Trophoblast cell (in vitro differentiated cells and primary cell): ENCODE results near the gene ABHD5.

Experiments
- DNase-seq, 2 donors: peaks; one replicate each; pipeline ENCODE4 v3.0.0-alpha.2; 2016
- H2AFZ ChIP-seq: 2 replicates; pipeline ENCODE4 v1.6.1; 2013; ENCODE audit warnings: low read length, moderate library complexity, mild to moderate bottlenecking; ENCODE audit not compliant: insufficient read depth, poor library complexity
- H2AK5ac ChIP-seq: 2 replicates; pipeline ENCODE4 v1.6.1; 2013; ENCODE audit warnings: mild to moderate bottlenecking, low read length
- H2BK120ac ChIP-seq: 2 replicates; pipeline ENCODE4 v1.6.1; 2013; ENCODE audit warnings: low read length, mild to moderate bottlenecking, moderate library complexity; ENCODE audit not compliant: insufficient read depth, poor library complexity
- H2BK12ac ChIP-seq: 2 replicates; pipeline ENCODE4 v1.6.1; 2013; ENCODE audit warnings: mild to moderate bottlenecking, low read length, moderate library complexity
- H2BK5ac ChIP-seq: 2 replicates; pipeline ENCODE4 v1.6.1; 2013; ENCODE audit warnings: low read length, low read depth, moderate library complexity, mild to moderate bottlenecking; ENCODE audit not compliant: poor library complexity
- H3K14ac ChIP-seq: 2 replicates; pipeline ENCODE4 v1.6.1; 2013; ENCODE audit warnings: mild to moderate bottlenecking, low read length
- H3K18ac ChIP-seq: 2 replicates; pipeline ENCODE4 v1.6.1; 2013; ENCODE audit warnings: mild to moderate bottlenecking, low read length
- H3K23ac ChIP-seq: 2 replicates; pipeline ENCODE4 v1.6.1; 2013; ENCODE audit warnings: low read length
- H3K27ac ChIP-seq: 2 replicates; pipeline ENCODE4 v1.5.1; 2013; ENCODE audit warnings: low read depth, mild to moderate bottlenecking, inconsistent platforms, low read length, moderate library complexity
- H3K27me3 ChIP-seq: 2 replicates; pipeline ENCODE4 v1.6.1; 2013; ENCODE audit warnings: inconsistent platforms, mild to moderate bottlenecking, low read length, moderate library complexity; ENCODE audit not compliant: insufficient read depth
- H3K36me3 ChIP-seq, 2 experiments: 1 replicate in 1 of 2; 2 replicates in 1 of 2; pipeline ENCODE4 v1.6.1; 2013; ENCODE audit warnings: low read length in 2 of 2, mild to moderate bottlenecking in 2 of 2, moderate library complexity in 1 of 2; ENCODE audit not compliant: insufficient read depth in 2 of 2, control insufficient read depth in 1 of 2
- H3K4ac ChIP-seq: 2 replicates; pipeline ENCODE4 v1.6.1; 2013; ENCODE audit warnings: low read depth, mild to moderate bottlenecking, low read length, moderate library complexity
- H3K4me1 ChIP-seq, 2 experiments: 1 replicate in 1 of 2; 2 replicates in 1 of 2; pipeline ENCODE4 v1.6.1; 2013; ENCODE audit warnings: low read length in 2 of 2, mild to moderate bottlenecking in 2 of 2, moderate library complexity in 1 of 2; ENCODE audit not compliant: insufficient read depth in 2 of 2, control insufficient read depth in 1 of 2
- H3K4me2 ChIP-seq: 2 replicates; pipeline ENCODE4 v1.6.1; 2013; ENCODE audit warnings: inconsistent platforms, mild to moderate bottlenecking, low read length, moderate library complexity
- H3K4me3 ChIP-seq: 2 replicates; pipeline ENCODE4 v1.5.1; 2013; ENCODE audit warnings: mild to moderate bottlenecking, low read depth, low read length, inconsistent platforms
- H3K79me1 ChIP-seq: one replicate; pipeline ENCODE4 v1.6.1; 2013; ENCODE audit warnings: low read length
- H3K79me2 ChIP-seq: 2 replicates; pipeline ENCODE4 v1.6.1; 2013; ENCODE audit warnings: low read length, mild to moderate bottlenecking; ENCODE audit not compliant: control insufficient read depth, insufficient read depth, poor library complexity
- H3K9ac ChIP-seq: 2 replicates; pipeline ENCODE4 v1.6.1; 2013; ENCODE audit warnings: mild to moderate bottlenecking, low read length
- H3K9me3 ChIP-seq: 2 replicates; pipeline ENCODE4 v1.6.1; 2013; ENCODE audit warnings: low read depth, mild to moderate bottlenecking, control low read depth, inconsistent platforms, low read length; ENCODE audit not compliant: insufficient read depth
- H4K12ac ChIP-seq: 2 replicates; pipeline ENCODE4 v1.6.1; 2013; ENCODE audit warnings: low read depth, mild to moderate bottlenecking, low read length, moderate library complexity
- H4K8ac ChIP-seq: 2 replicates; pipeline ENCODE4 v1.6.1; 2013; ENCODE audit warnings: low read depth, mild to moderate bottlenecking, low read length, moderate library complexity
- H4K91ac ChIP-seq: one replicate; pipeline ENCODE4 v1.6.1; 2013; ENCODE audit warnings: low read depth, mild to moderate bottlenecking, low read length, moderate library complexity
- WGBS: extraction: QIAGEN DNeasy Blood & Tissue Kit; methylation state at CpG from one replicate; pipeline ENCODE4 v1.1.7; 2013; ENCODE audit warnings: missing lambda C conversion rate; ENCODE audit not compliant: insufficient read length, insufficient coverage; ENCODE audit errors: extremely low coverage; 5-methylcytosine and 5-hydroxymethylcytosine counted together

The ABHD5 gene

GRCh38 chr3:43706342-43706741, 15.6 kb downstream of the ABHD5 start:
- Histone ChIP-seq H3K9ac (no peak overlapping the region), H3K27me3 (no peaks in the 10 kb centered on the region), H3K27ac (no peak overlapping the region), H3K79me2 (no peaks in the 10 kb centered on the region), H4K12ac (no peak overlapping the region), H3K79me1 (no peaks in the 10 kb centered on the region), H4K8ac (no peak overlapping the region), H3K14ac (no peak overlapping the region), H2AFZ (no peak overlapping the region), H3K18ac (no peak overlapping the region), H3K9me3 (no peaks in the 10 kb centered on the region), H3K36me3 (peaks cover 4 to 5% of the 10 kb centered on the region in 2 experiments), H3K4me3 (no peak overlapping the region), H2AK5ac (no peak overlapping the region), H3K4me1 (peaks cover 2 to 5% of the 10 kb centered on the region in 2 experiments), H4K91ac (no peak overlapping the region), H3K4ac (no peak overlapping the region), H3K4me2 (no peak overlapping the region), H2BK12ac (no peak overlapping the region), H2BK5ac (no peak overlapping the region), H2BK120ac (no peak overlapping the region), H3K23ac (no peak overlapping the region)
- no peak for DNase-seq
- WGBS = no CpG with 5 or more reads among the region's 7 CpGs

DNA sequence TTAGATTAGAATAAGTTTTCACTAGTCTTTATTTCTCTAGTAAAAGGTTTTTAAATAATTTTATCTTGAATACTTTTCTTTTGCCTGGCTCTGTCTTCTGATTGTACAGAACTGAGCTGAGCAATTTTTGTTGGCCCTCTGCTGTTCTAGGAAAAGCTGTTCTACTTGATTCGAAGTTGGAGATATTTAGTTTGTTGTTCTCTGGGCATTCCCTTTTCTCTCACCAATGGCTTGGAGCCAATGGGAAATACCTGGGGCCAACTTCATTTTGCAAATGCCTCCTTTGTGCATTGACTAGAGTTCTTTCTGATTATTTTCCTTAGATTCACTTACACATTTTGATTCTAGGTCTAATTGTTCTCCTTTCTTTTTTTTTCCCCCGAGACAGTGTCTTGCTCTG, 16.5 kb downstream of the ABHD5 start:
- H2AFZ ChIP-seq = no peak overlapping the region
- H2BK5ac ChIP-seq = no peak overlapping the region
- H3K79me2 ChIP-seq = no peaks in the 10 kb centered on the region
- H3K14ac ChIP-seq = no peak overlapping the region
- no peak overlapping the region for H3K4me3 ChIP-seq
- no peak overlapping the region for H4K12ac ChIP-seq
- H3K18ac ChIP-seq = no peak overlapping the region
- H2BK120ac ChIP-seq = no peak overlapping the region
- WGBS = no CpG with 5 or more reads among the region's 2 CpGs
- H2BK12ac ChIP-seq = no peak overlapping the region
- H3K23ac ChIP-seq = no peak overlapping the region
- peaks cover 2 to 5% of the 10 kb centered on the region in 2 experiments for H3K4me1 ChIP-seq
- no peak overlapping the region for H3K27ac ChIP-seq
- H2AK5ac ChIP-seq = no peak overlapping the region
- peaks cover 4 to 5% of the 10 kb centered on the region in 2 experiments for H3K36me3 ChIP-seq
- H4K8ac ChIP-seq = no peak overlapping the region
- no peak for DNase-seq
- no peak overlapping the region for H4K91ac ChIP-seq
- H3K4ac ChIP-seq = no peak overlapping the region
- H3K9me3 ChIP-seq = no peaks in the 10 kb centered on the region
- H3K79me1 ChIP-seq = no peaks in the 10 kb centered on the region
- H3K27me3 ChIP-seq = no peaks in the 10 kb centered on the region
- no peak overlapping the region for H3K9ac ChIP-seq
- no peak overlapping the region for H3K4me2 ChIP-seq

DNA sequence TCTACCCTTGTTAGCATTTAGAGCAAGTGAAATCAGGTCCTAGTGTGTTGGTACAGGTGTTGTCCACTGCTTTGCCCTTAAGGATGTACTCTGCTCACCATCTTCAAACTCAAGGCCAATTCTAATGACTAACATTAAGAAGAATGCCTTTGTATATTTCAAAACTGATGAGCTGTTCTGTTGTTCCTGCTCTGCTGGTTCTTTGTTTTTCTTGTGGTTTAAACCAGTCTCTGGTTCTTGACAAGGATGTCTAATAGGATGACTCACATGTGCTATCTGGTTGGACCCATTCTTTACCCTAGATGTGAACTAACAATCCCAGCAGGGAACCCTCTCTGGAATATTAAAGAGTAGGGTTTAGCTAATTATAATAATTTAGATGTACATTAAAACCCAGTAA, 17.3 kb downstream of the ABHD5 start:
- no peak overlapping the region for H3K27ac ChIP-seq
- H3K4ac ChIP-seq = no peak overlapping the region
- no peak overlapping the region for H3K9ac ChIP-seq
- peaks cover 2 to 5% of the 10 kb centered on the region in 2 experiments for H3K4me1 ChIP-seq
- peaks cover 4 to 7% of the 10 kb centered on the region in 2 experiments for H3K36me3 ChIP-seq
- H3K9me3 ChIP-seq = no peaks in the 10 kb centered on the region
- no peak overlapping the region for H2BK12ac ChIP-seq
- no peak overlapping the region for H3K18ac ChIP-seq
- H4K8ac ChIP-seq = no peak overlapping the region
- H3K79me1 ChIP-seq = no peaks in the 10 kb centered on the region
- no peaks in the 10 kb centered on the region for H3K27me3 ChIP-seq
- H2AFZ ChIP-seq = no peak overlapping the region
- no peak overlapping the region for H2BK5ac ChIP-seq
- H3K4me2 ChIP-seq = no peak overlapping the region
- no peak overlapping the region for H3K4me3 ChIP-seq
- no peak overlapping the region for H3K14ac ChIP-seq
- H2AK5ac ChIP-seq = no peak overlapping the region
- no peak overlapping the region for H4K12ac ChIP-seq
- no peak overlapping the region for H3K23ac ChIP-seq
- no peak overlapping the region for H2BK120ac ChIP-seq
- H3K79me2 ChIP-seq = no peaks in the 10 kb centered on the region
- H4K91ac ChIP-seq = no peak overlapping the region
- DNase-seq = peak; percentile 46 to 91

DNA sequence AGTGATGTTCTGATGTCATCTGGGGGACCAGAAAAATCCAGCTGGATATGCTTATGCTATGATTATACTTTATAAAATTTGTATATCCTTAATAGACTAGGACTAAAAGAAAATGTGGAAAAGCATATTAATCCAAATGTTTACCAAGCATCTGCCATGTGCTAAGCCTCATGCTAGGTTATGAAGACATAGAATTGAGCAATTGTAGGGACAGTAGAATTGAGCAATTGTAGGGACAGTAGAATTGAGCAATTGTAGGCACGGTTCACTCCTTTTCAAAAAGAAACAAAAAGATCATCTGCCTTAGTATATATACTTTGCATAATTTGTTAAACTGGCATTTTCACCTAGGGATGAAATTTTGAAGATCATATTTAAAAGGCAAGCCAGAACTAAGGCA, 18.3 kb downstream of the ABHD5 start:
- DNase-seq = peak in 1 of 2 donors; percentile 72

More for the DNA sequence above, 18.3 kb downstream of the ABHD5 start:
- no peak overlapping the region for H4K91ac ChIP-seq
- H3K4me1 ChIP-seq = peaks cover 2 to 5% of the 10 kb centered on the region in 2 experiments
- H2BK12ac ChIP-seq = no peak overlapping the region
- H4K8ac ChIP-seq = no peak overlapping the region
- H2BK5ac ChIP-seq = no peak overlapping the region
- H3K27ac ChIP-seq = no peak overlapping the region
- WGBS = no CpG with 5 or more reads among the region's 1 CpG
- H3K4me2 ChIP-seq = no peak overlapping the region
- H3K14ac ChIP-seq = no peak overlapping the region
- no peak overlapping the region for H2AK5ac ChIP-seq
- H3K4me3 ChIP-seq = no peak overlapping the region
- H3K18ac ChIP-seq = no peak overlapping the region
- no peak overlapping the region for H3K23ac ChIP-seq
- no peaks in the 10 kb centered on the region for H3K9me3 ChIP-seq
- no peak overlapping the region for H2BK120ac ChIP-seq
- H3K27me3 ChIP-seq = no peaks in the 10 kb centered on the region
- H3K79me1 ChIP-seq = no peaks in the 10 kb centered on the region
- no peak overlapping the region for H2AFZ ChIP-seq
- H3K79me2 ChIP-seq = no peaks in the 10 kb centered on the region
- no peak overlapping the region for H3K9ac ChIP-seq
- peaks cover 4 to 10% of the 10 kb centered on the region in 2 experiments for H3K36me3 ChIP-seq
- H3K4ac ChIP-seq = no peak overlapping the region
- H4K12ac ChIP-seq = no peak overlapping the region
